Panc1 (cell line): ENCODE data around the gene TRAF3IP1.

Experiments
- CTCF ChIP-seq: fragments of 450-650 bp; IDR thresholded peaks from 2 replicates; pipeline ENCODE4 v1.5.1; 2017; ENCODE audit warnings: mild to moderate bottlenecking
- POLR2AphosphoS5 ChIP-seq: IDR thresholded peaks from 2 replicates; pipeline ENCODE4 v1.6.1; 2012; ENCODE audit warnings: mild to moderate bottlenecking, low read depth, low read length, moderate library complexity
- REST ChIP-seq, 2 experiments: IDR thresholded peaks; 2 replicates each; pipeline ENCODE4 v1.6.1; 2011 to 2012; ENCODE audit warnings: low read depth in 2 of 2, control low read depth in 1 of 2, low read length in 1 of 2, mild to moderate bottlenecking in 1 of 2, moderate library complexity in 1 of 2; ENCODE audit not compliant: insufficient read depth in 1 of 2
- TCF7L2 ChIP-seq: IDR thresholded peaks from 2 replicates; pipeline ENCODE4 v1.6.1; 2011; ENCODE audit warnings: mild to moderate bottlenecking, low read depth, low read length, inconsistent platforms

- TF ChIP-seq POLR2AphosphoS5 (no peak), CTCF (no peak), REST (IDR thresholded peaks at IDR 0.05; ENCODE audit: insufficient read depth in 1 of 2, low read depth in 2 of 2, low read length in 1 of 2) (no peak), TCF7L2 (no peak)
Observed at GRCh38 chr2:238279324-238279682, 41.0 kb upstream of the TRAF3IP1 start.
